Duodenal mucosa (tissue), 2 donors: ENCODE results near the gene GRID1.
A peak's percentile ranks its signal among the peaks of the same experiment; 100 is the strongest.

Experiments
- H3K27ac ChIP-seq: one replicate; pipeline ENCODE4 v1.7.0; 2013; ENCODE audit warnings: low read depth, low read length
- H3K27me3 ChIP-seq, 2 donors: one replicate each; pipeline ENCODE4 v1.7.0; 2013; ENCODE audit warnings: low read length in 2 of 2, control low read depth in 1 of 2; ENCODE audit not compliant: insufficient read depth in 2 of 2, control insufficient read depth in 1 of 2
- H3K36me3 ChIP-seq, 2 donors: one replicate each; pipeline ENCODE4 v1.7.0; 2013; ENCODE audit warnings: low read length in 2 of 2, control low read depth in 1 of 2; ENCODE audit not compliant: insufficient read depth in 2 of 2, control insufficient read depth in 1 of 2
- H3K4me1 ChIP-seq, 2 donors: one replicate each; pipeline ENCODE4 v1.7.0; 2013; ENCODE audit warnings: low read length in 2 of 2, control low read depth in 1 of 2; ENCODE audit not compliant: insufficient read depth in 2 of 2, control insufficient read depth in 1 of 2
- H3K4me3 ChIP-seq, 2 donors: one replicate each; pipeline ENCODE4 v1.7.0; 2013; ENCODE audit warnings: low read length in 2 of 2, low read depth in 1 of 2
- H3K9ac ChIP-seq, 2 donors: one replicate each; pipeline ENCODE4 v1.7.0; 2013; ENCODE audit warnings: low read length in 2 of 2, low read depth in 1 of 2
- H3K9me3 ChIP-seq, 2 donors: one replicate each; pipeline ENCODE4 v1.7.0; 2013; ENCODE audit warnings: low read length in 2 of 2, control low read depth in 1 of 2; ENCODE audit not compliant: control insufficient read depth in 1 of 2

The GRID1 gene

GRCh38 chr10:86402283-86402941, 35.8 kb upstream of the GRID1 start:
- no peaks in the 10 kb centered on the region for H3K36me3 ChIP-seq
- H3K4me3 ChIP-seq = peak overlapping the region; percentile 30 to 80
- peak overlapping the region; percentile 20 to 77 for H3K9ac ChIP-seq

GRCh38 chr10:86401588-86402282, 35.1 kb upstream of the GRID1 start:
- peak overlapping the region; percentile 88 for H3K27ac ChIP-seq
- peak overlapping the region; percentile 79 to 80 for H3K4me3 ChIP-seq
- no peaks in the 10 kb centered on the region for H3K36me3 ChIP-seq
- peaks cover 19 to 20% of the 10 kb centered on the region in 2 donors for H3K4me1 ChIP-seq
- peak overlapping the region; percentile 67 to 77 for H3K9ac ChIP-seq
- H3K9me3 ChIP-seq = no peaks in the 10 kb centered on the region
- H3K27me3 ChIP-seq = no peaks in the 10 kb centered on the region

More at GRCh38 chr10:86402283-86402941, 35.8 kb upstream of the GRID1 start:
- no peak overlapping the region for H3K27ac ChIP-seq
- peaks cover 19 to 20% of the 10 kb centered on the region in 2 donors for H3K4me1 ChIP-seq
- H3K27me3 ChIP-seq = no peaks in the 10 kb centered on the region
- H3K9me3 ChIP-seq = no peaks in the 10 kb centered on the region

- Histone ChIP-seq H3K36me3 (no peaks in the 10 kb centered on the region), H3K9ac (peak overlapping the region; percentile 77 to 79), H3K9me3 (no peaks in the 10 kb centered on the region), H3K27ac (peak overlapping the region; percentile 88), H3K4me1 (peaks cover 19 to 20% of the 10 kb centered on the region in 2 donors), H3K27me3 (no peaks in the 10 kb centered on the region), H3K4me3 (peak overlapping the region; percentile 79 to 80)
Observed at GRCh38 chr10:86400705-86401587, 34.4 kb upstream of the GRID1 start.

- peak overlapping the region; percentile 88 for H3K27ac ChIP-seq
- no peaks in the 10 kb centered on the region for H3K27me3 ChIP-seq
- H3K4me3 ChIP-seq = peak overlapping the region; percentile 79 to 80
- peaks cover 19 to 20% of the 10 kb centered on the region in 2 donors for H3K4me1 ChIP-seq
- H3K9me3 ChIP-seq = no peaks in the 10 kb centered on the region
- H3K9ac ChIP-seq = peak overlapping the region; percentile 77 to 79
- H3K36me3 ChIP-seq = no peaks in the 10 kb centered on the region
Observed at GRCh38 chr10:86399879-86400704, 33.5 kb upstream of the GRID1 start.

GRCh38 chr10:86399514-86399878, 32.9 kb upstream of the GRID1 start:
- peaks cover 19 to 20% of the 10 kb centered on the region in 2 donors for H3K4me1 ChIP-seq
- H3K4me3 ChIP-seq = peak overlapping the region in 1 of 2 donors; percentile 79
- H3K9me3 ChIP-seq = no peaks in the 10 kb centered on the region
- H3K27ac ChIP-seq = no peak overlapping the region
- H3K27me3 ChIP-seq = no peaks in the 10 kb centered on the region
- H3K36me3 ChIP-seq = no peaks in the 10 kb centered on the region
- H3K9ac ChIP-seq = peak overlapping the region in 1 of 2 donors; percentile 77

- no peak overlapping the region for H3K27ac ChIP-seq
- no peak overlapping the region for H3K4me3 ChIP-seq
- no peaks in the 10 kb centered on the region for H3K27me3 ChIP-seq
- no peak overlapping the region for H3K9ac ChIP-seq
- peaks cover 11% of the 10 kb centered on the region in 2 donors for H3K4me1 ChIP-seq
- no peaks in the 10 kb centered on the region for H3K36me3 ChIP-seq
- H3K9me3 ChIP-seq = no peaks in the 10 kb centered on the region
Observed at GRCh38 chr10:86397120-86397519, 30.5 kb upstream of the GRID1 start.

GRCh38 chr10:86393862-86394455, 27.4 kb upstream of the GRID1 start:
- H3K9ac ChIP-seq = no peak overlapping the region
- no peak overlapping the region for H3K27ac ChIP-seq
- H3K4me1 ChIP-seq = peaks cover 10 to 12% of the 10 kb centered on the region in 2 donors
- H3K4me3 ChIP-seq = no peak overlapping the region
- H3K36me3 ChIP-seq = no peaks in the 10 kb centered on the region
- peaks cover 0 to 5% of the 10 kb centered on the region in 2 donors for H3K27me3 ChIP-seq
- no peaks in the 10 kb centered on the region for H3K9me3 ChIP-seq

- no peak overlapping the region for H3K4me3 ChIP-seq
- no peaks in the 10 kb centered on the region for H3K9me3 ChIP-seq
- H3K36me3 ChIP-seq = no peaks in the 10 kb centered on the region
- peaks cover 1 to 5% of the 10 kb centered on the region in 2 donors for H3K27me3 ChIP-seq
- H3K4me1 ChIP-seq = peaks cover 10 to 12% of the 10 kb centered on the region in 2 donors
- no peak overlapping the region for H3K9ac ChIP-seq
- no peak overlapping the region for H3K27ac ChIP-seq
Observed at GRCh38 chr10:86393362-86393761, 26.8 kb upstream of the GRID1 start.

- Histone ChIP-seq H3K9ac (no peak overlapping the region), H3K27ac (no peak overlapping the region), H3K36me3 (no peaks in the 10 kb centered on the region), H3K9me3 (no peaks in the 10 kb centered on the region), H3K4me3 (no peak overlapping the region), H3K4me1 (peaks cover 10 to 12% of the 10 kb centered on the region in 2 donors), H3K27me3 (peaks cover 3 to 11% of the 10 kb centered on the region in 2 donors)
Observed at GRCh38 chr10:86392723-86393094, 26.1 kb upstream of the GRID1 start.
